Measurements from ENCODE around the gene KIF16B. TPM values are rescaled to one million over a fixed set of nuclear protein-coding genes. Genes with fewer than 3 reads are reported as not detected.
"Not testable (repeated sequence)": the region's sequence is repeated elsewhere in the genome, so short reads cannot be mapped to it uniquely, and the experiment has no call there.

KIF16B gene
- total RNA-seq, 4 donors from 2014 or later, result 70.5 to 169 (median 80.2) TPM

DNA sequence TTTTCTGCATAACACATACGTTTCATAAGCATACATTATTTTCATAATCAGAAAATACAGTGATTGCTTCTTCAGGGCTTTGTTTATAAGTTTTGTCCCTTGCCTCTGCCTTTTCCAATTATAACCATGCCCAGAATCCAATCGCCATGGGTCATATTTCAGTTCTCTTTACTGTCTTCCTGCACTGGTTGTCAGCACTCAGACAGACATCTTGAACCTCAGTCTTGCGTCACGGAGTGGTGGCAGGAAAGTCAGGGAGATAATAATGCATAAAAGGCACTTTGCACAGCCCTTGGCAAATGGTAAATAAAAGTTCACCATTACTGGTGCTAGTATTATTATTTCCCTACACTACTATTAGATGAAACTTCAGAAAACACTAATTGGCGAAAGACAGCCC is 7.2 kb downstream of the KIF16B start:
- H3K27me3 ChIP-seq, result no peaks in the 10 kb centered on the region
- no peak for DNase-seq

DNA sequence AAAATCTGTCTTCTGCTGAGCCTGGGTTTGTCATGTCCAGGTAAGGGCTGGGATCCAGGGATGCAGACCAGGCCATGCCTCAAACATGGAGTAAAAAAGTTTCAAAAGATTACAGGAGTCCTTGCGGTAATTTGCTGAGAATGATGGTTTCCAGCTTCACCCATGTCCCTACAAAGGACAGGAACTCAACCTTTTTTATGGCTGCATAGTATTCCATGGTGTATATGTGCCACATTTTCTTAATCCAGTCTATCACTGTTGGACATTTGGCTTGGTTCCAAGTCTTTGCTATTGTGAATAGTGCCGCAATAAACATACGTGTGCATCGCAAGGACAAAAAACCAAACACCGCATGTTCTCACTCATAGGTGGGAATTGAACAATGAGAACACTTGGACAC is 9.2 kb downstream of the KIF16B start:
- H3K4me3 ChIP-seq, H3K36me3 ChIP-seq, DNase-seq, H3K4me1 ChIP-seq, H3K27me3 ChIP-seq, H3K9me3 ChIP-seq, H3K27ac ChIP-seq: not testable (repeated sequence)

More for the DNA sequence above, 7.2 kb downstream of the KIF16B start:
- H3K36me3 ChIP-seq, result no peaks in the 10 kb centered on the region
- TF ChIP-seq POLR2A (IDR thresholded peaks at IDR 0.05), result no peak
- TF ChIP-seq, protein P1, sequence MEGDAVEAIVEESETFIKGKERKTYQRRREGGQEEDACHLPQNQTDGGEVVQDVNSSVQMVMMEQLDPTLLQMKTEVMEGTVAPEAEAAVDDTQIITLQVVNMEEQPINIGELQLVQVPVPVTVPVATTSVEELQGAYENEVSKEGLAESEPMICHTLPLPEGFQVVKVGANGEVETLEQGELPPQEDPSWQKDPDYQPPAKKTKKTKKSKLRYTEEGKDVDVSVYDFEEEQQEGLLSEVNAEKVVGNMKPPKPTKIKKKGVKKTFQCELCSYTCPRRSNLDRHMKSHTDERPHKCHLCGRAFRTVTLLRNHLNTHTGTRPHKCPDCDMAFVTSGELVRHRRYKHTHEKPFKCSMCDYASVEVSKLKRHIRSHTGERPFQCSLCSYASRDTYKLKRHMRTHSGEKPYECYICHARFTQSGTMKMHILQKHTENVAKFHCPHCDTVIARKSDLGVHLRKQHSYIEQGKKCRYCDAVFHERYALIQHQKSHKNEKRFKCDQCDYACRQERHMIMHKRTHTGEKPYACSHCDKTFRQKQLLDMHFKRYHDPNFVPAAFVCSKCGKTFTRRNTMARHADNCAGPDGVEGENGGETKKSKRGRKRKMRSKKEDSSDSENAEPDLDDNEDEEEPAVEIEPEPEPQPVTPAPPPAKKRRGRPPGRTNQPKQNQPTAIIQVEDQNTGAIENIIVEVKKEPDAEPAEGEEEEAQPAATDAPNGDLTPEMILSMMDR (IDR thresholded peaks at IDR 0.05), result no peak
- H3K4me1 ChIP-seq, result peaks cover 0 to 18% (median 0%) of the 10 kb centered on the region in 4 donors
- H3K27ac ChIP-seq, result no peak overlapping the region
- H3K4me3 ChIP-seq, result no peak overlapping the region
- H3K9me3 ChIP-seq, result no peaks in the 10 kb centered on the region

DNA sequence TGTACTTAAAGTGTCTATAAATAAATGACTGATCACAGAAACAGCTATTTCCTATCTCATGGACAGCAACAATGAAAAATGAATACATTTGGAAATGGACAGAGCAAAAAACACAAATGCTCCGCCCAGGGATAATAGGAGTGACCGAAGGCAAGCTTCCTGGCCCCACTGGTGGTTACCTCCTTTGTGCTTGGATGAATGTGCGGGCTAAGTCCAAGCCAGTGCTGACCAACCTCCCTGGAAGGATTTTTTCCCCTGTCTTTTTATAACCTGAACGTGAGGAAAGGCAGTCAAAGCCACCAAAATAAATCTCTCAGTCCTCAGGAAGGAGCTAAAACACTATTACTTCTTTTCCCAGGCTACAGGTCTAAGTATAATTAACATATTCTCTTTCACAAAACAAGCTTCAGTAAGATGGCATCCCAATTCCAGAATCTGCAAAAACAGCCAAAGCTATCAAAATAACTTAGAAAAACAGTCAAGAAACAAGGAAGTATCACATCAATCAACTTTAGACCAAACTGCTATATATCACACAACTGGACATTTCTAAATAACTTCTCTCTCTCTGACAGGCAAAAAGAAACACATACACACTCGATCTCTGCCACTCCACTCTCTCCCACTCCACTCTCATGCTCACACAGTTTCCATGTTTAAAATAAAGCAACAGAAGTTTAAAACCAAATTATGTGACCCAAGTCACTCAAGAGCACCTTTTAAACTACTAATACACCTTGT is 10.0 kb downstream of the KIF16B start:
- DNase-seq, result no peak
- TF ChIP-seq POLR2A (IDR thresholded peaks at IDR 0.05), result no peak
- TF ChIP-seq, protein P1 (IDR thresholded peaks at IDR 0.05), result no peak
- no peaks in the 10 kb centered on the region for H3K9me3 ChIP-seq
- no peak overlapping the region for H3K4me3 ChIP-seq
- H3K27me3 ChIP-seq, result no peaks in the 10 kb centered on the region
- no peaks in the 10 kb centered on the region for H3K4me1 ChIP-seq
- no peaks in the 10 kb centered on the region for H3K36me3 ChIP-seq
- no peak overlapping the region for H3K27ac ChIP-seq

DNA sequence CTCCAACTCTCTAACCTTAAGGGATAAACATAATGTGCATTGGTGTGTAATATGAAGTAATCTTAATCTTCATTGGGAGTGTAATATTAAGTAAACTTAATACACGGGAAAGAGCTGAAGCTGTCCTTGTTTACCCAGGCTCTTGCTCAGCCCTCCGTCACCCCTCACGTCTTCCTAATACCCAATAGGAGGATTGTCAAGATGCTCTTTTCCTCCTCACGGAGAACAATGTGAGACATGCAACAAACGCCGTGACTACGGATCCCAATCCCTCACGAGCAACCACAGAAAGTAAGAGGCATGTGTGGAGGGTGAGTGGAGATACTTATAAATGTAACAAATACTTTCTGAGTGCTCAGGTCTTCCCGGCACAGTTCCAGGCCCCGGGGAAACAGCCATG is 11.0 kb downstream of the KIF16B start:
- DNase-seq, result no peak
- no peaks in the 10 kb centered on the region for H3K4me1 ChIP-seq
- H3K27me3 ChIP-seq, result no peaks in the 10 kb centered on the region
- TF ChIP-seq, protein P1 (IDR thresholded peaks at IDR 0.05), result no peak
- no peak for TF ChIP-seq POLR2A (IDR thresholded peaks at IDR 0.05)
- H3K9me3 ChIP-seq, result no peaks in the 10 kb centered on the region
- H3K4me3 ChIP-seq, result no peak overlapping the region
- H3K27ac ChIP-seq, result no peak overlapping the region
- H3K36me3 ChIP-seq, result no peaks in the 10 kb centered on the region

DNA sequence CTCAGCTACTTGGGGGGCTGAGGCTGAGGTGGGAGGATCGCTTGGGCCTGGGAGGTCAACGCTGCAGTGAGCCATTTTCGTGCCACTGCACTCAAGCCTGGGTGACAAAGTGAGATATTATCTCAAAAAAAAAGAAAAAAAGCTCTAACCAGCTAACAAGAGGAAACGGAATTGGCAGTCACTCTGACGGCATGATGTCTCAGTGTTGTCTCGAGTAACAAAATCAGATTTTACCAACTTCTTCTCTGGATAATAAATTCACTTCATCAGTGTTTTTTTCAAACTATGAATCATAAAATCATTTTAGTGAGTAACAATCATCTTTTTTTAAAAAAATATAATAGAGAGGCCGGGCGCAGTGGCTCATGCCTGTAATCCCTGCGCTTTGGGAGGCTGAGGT is 12.6 kb downstream of the KIF16B start:
- no peak for DNase-seq
- Histone ChIP-seq H3K27ac (no peak overlapping the region), H3K9me3 (no peaks in the 10 kb centered on the region), H3K36me3 (no peaks in the 10 kb centered on the region), H3K4me1 (peaks cover 0 to 10% (median 0%) of the 10 kb centered on the region in 4 donors), H3K27me3 (no peaks in the 10 kb centered on the region), H3K4me3 (no peak overlapping the region)
- TF ChIP-seq POLR2A (IDR thresholded peaks at IDR 0.05), result no peak
- TF ChIP-seq, protein P1 (IDR thresholded peaks at IDR 0.05), result no peak

DNA sequence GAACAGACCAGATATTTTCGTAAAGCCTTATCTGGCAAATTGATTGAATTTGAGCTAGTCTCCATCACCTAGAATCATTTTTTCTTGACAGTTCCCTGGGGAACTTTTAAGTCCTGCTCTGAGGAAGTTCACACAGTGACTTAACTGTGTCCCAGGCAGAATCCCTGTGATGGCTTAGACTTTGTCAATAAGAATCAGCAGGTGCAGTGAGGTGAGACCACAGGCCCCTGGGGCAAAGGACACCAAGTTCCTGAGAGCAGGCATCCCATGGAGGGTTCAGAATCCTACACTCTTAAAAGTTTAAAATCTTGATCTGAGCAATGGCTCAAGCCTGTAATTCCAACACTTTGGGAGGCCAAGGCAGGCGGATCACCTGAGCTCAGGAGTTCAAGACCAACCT is 13.0 kb downstream of the KIF16B start:
- Histone ChIP-seq H3K27me3 (no peaks in the 10 kb centered on the region), H3K4me1 (peaks cover 0 to 11% (median 0%) of the 10 kb centered on the region in 4 donors), H3K27ac (no peak overlapping the region), H3K36me3 (no peaks in the 10 kb centered on the region), H3K9me3 (no peaks in the 10 kb centered on the region), H3K4me3 (no peak overlapping the region)
- TF ChIP-seq POLR2A (IDR thresholded peaks at IDR 0.05), result no peak
- DNase-seq, result no peak

DNA sequence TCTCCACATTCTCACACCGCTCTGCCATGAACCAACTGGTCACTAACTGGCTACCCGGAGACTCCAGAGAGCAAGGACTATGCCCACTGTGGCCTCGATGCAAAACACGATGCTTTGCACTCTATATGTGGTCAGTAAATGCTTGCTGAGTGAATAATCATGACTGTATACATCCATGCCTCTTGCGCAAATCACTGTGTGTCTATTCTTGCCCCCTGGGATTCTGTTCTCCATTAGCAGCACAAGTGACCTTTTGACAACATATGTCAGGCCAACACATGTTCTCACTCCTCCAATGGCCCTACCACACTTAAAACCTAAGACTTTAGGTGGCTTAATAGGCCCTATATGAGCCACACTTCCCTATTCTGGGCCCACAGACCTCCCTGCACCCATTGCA is 16.9 kb downstream of the KIF16B start:
- no peak overlapping the region for H3K4me3 ChIP-seq
- no peak for TF ChIP-seq POLR2A (IDR thresholded peaks at IDR 0.05)
- TF ChIP-seq, protein P1 (IDR thresholded peaks at IDR 0.05), result no peak

More for the DNA sequence above, 16.9 kb downstream of the KIF16B start:
- H3K27ac ChIP-seq, result no peak overlapping the region
- H3K36me3 ChIP-seq, result no peaks in the 10 kb centered on the region
- no peaks in the 10 kb centered on the region for H3K27me3 ChIP-seq
- no peaks in the 10 kb centered on the region for H3K9me3 ChIP-seq
- H3K4me1 ChIP-seq, result peaks cover 0 to 11% (median 0%) of the 10 kb centered on the region in 4 donors
- DNase-seq, result no peak
